22Rv1 (cell line): ENCODE results near the gene GPNMB.

Experiments used
- CTCF ChIP-seq: fragments of 450-650 bp; IDR thresholded peaks from 2 replicates; pipeline ENCODE4 v1.5.1; 2017; ENCODE audit warnings: mild to moderate bottlenecking
- ZFX ChIP-seq: fragments of 450-650 bp; IDR thresholded peaks from 2 replicates; pipeline ENCODE4 v1.6.1; 2017; ENCODE audit warnings: antibody characterized with exemption, borderline replicate concordance

GRCh38 chr7:23230641-23231101 is 15.9 kb upstream of the GPNMB start:
- TF ChIP-seq CTCF (no peak), ZFX (no peak)
